GM23338 (cell line): ENCODE data around the gene ACSBG1.

Experiments
- CREB1 ChIP-seq: fragments of 250-450 bp; sonication (Bioruptor Pico); IDR thresholded peaks from 2 replicates; pipeline ENCODE4 v1.5.0; 2020; ENCODE audit warnings: low read depth, mild to moderate bottlenecking, moderate library complexity
- ETS1 ChIP-seq: IDR thresholded peaks from 2 replicates; pipeline ENCODE4 v1.6.1; 2016; ENCODE audit warnings: antibody characterized with exemption
- EZH2 ChIP-seq: fragments of 200-600 bp; sonication (generic); IDR thresholded peaks from one replicate; pipeline ENCODE4 v1.8.0; 2017; ENCODE audit warnings: antibody characterized with exemption, mild to moderate bottlenecking, low read depth; ENCODE audit not compliant: unreplicated experiment
- JUNB ChIP-seq: IDR thresholded peaks from one replicate; pipeline ENCODE4 v1.6.1; 2016; ENCODE audit warnings: antibody characterized with exemption; ENCODE audit not compliant: unreplicated experiment
- POLR2AphosphoS5 ChIP-seq: IDR thresholded peaks from 2 replicates; pipeline ENCODE4 v1.6.1; 2016; ENCODE audit warnings: antibody characterized with exemption, low read depth
- REST ChIP-seq: IDR thresholded peaks from one replicate; pipeline ENCODE4 v1.6.1; 2018; ENCODE audit warnings: antibody characterized with exemption; ENCODE audit not compliant: unreplicated experiment
- STAT1 ChIP-seq: IDR thresholded peaks from one replicate; pipeline ENCODE4 v1.6.1; 2016; ENCODE audit warnings: antibody characterized with exemption; ENCODE audit not compliant: unreplicated experiment
- ZNF331 ChIP-seq: fragments of 250-450 bp; sonication (Bioruptor Pico); IDR thresholded peaks from 2 replicates; pipeline ENCODE4 v1.5.0; 2020; ENCODE audit warnings: low read depth, mild to moderate bottlenecking, moderate library complexity
- TF ChIP-seq, protein P1 (sequence below), 2 experiments: fragments of 200-600 bp in 1 of 2; sonication (generic) in 1 of 2; conservative IDR thresholded peaks; 2 replicates each; pipeline versions ENCODE4 v1.5.1 to v1.6.1; 2016 to 2017; ENCODE audit warnings: antibody characterized with exemption in 2 of 2, low read depth in 2 of 2, mild to moderate bottlenecking in 2 of 2, moderate library complexity in 1 of 2

DNA sequence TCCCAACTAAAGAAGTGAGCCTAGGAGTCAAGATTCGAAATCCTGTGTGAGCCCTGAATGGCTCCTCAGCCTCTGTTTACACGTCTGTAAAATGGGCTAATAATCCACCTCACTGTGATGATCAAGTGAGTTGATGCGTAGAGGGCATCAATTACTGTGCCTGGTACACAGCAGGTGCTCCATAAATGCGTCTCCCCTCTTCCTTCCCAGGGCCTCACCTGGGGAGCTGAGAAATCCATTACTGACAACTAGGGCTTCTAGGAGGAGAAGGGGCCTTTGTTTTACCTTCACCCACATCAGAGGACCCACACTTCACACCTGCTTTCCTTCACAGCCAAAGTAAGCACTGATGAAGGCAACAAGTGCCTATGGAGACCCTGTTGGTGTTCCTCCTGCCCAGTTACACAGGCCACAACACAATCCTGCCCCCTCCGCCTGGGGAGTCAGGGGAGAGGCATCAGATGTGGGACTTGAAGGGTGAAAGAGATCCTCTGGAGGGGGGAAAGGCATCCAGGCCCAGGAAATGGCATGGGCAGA, 104.5 kb downstream of the ACSBG1 start:
- TF ChIP-seq, protein P1, sequence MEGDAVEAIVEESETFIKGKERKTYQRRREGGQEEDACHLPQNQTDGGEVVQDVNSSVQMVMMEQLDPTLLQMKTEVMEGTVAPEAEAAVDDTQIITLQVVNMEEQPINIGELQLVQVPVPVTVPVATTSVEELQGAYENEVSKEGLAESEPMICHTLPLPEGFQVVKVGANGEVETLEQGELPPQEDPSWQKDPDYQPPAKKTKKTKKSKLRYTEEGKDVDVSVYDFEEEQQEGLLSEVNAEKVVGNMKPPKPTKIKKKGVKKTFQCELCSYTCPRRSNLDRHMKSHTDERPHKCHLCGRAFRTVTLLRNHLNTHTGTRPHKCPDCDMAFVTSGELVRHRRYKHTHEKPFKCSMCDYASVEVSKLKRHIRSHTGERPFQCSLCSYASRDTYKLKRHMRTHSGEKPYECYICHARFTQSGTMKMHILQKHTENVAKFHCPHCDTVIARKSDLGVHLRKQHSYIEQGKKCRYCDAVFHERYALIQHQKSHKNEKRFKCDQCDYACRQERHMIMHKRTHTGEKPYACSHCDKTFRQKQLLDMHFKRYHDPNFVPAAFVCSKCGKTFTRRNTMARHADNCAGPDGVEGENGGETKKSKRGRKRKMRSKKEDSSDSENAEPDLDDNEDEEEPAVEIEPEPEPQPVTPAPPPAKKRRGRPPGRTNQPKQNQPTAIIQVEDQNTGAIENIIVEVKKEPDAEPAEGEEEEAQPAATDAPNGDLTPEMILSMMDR (conservative IDR thresholded peaks at IDR 0.05; ENCODE audit: low read depth in 2 of 2), result no peak
- TF ChIP-seq ETS1 (no peak), EZH2 (no peak), POLR2AphosphoS5 (no peak), JUNB (no peak), REST (no peak), ZNF331 (no peak), CREB1 (CRISPR knock-in tag) (no peak), STAT1 (no peak)
